Glutamatergic neuron (in vitro differentiated cells): ENCODE data around the gene AMBRA1. TPM values are rescaled to one million over a fixed set of nuclear protein-coding genes. Genes with fewer than 3 reads are reported as not detected.

Experiments
- DNase-seq: peaks from one replicate; pipeline ENCODE4 v3.0.0; 2022
- H3K27ac Mint-ChIP-seq: one replicate; pipeline ENCODE4 v1.8.0; 2020; ENCODE audit warnings: mild to moderate bottlenecking, mixed read lengths, inconsistent platforms; ENCODE audit not compliant: unreplicated experiment
- H3K27me3 Mint-ChIP-seq: one replicate; pipeline ENCODE4 v1.8.0; 2020; ENCODE audit warnings: mild to moderate bottlenecking, moderate library complexity, mixed read lengths, inconsistent platforms; ENCODE audit not compliant: unreplicated experiment
- H3K36me3 Mint-ChIP-seq: one replicate; pipeline ENCODE4 v1.8.0; 2020; ENCODE audit warnings: mild to moderate bottlenecking, mixed read lengths, inconsistent platforms; ENCODE audit not compliant: unreplicated experiment
- H3K4me1 Mint-ChIP-seq: one replicate; pipeline ENCODE4 v1.8.0; 2020; ENCODE audit warnings: mild to moderate bottlenecking, low read depth, mixed read lengths, inconsistent platforms; ENCODE audit not compliant: unreplicated experiment
- H3K4me3 Mint-ChIP-seq: one replicate; pipeline ENCODE4 v1.8.0; 2020; ENCODE audit warnings: mild to moderate bottlenecking, mixed read lengths, inconsistent platforms; ENCODE audit not compliant: unreplicated experiment
- H3K9me3 Mint-ChIP-seq: one replicate; pipeline ENCODE4 v1.8.0; 2020; ENCODE audit warnings: mild to moderate bottlenecking, moderate library complexity, mixed read lengths, inconsistent platforms; ENCODE audit not compliant: unreplicated experiment
- total RNA-seq: library from RNA; stranded (reverse); fragmentation: NEBNext Ultra II Directional; extraction: Animal tissue kit (Norgen Biotek cat#: 25700); gene quantifications from one replicate; pipeline ENCODE4 v1.2.1, GENCODE V29; 2021; ENCODE audit not compliant: unreplicated experiment
- TF ChIP-seq, protein P1 (sequence below): fragments of 200-600 bp; sonication (generic); IDR thresholded peaks from one replicate; pipeline ENCODE4 v1.5.0; 2021; ENCODE audit not compliant: partially characterized antibody, unreplicated experiment

The AMBRA1 gene
- total RNA-seq, 1 donor from 2014 or later: 49.0 TPM

DNA sequence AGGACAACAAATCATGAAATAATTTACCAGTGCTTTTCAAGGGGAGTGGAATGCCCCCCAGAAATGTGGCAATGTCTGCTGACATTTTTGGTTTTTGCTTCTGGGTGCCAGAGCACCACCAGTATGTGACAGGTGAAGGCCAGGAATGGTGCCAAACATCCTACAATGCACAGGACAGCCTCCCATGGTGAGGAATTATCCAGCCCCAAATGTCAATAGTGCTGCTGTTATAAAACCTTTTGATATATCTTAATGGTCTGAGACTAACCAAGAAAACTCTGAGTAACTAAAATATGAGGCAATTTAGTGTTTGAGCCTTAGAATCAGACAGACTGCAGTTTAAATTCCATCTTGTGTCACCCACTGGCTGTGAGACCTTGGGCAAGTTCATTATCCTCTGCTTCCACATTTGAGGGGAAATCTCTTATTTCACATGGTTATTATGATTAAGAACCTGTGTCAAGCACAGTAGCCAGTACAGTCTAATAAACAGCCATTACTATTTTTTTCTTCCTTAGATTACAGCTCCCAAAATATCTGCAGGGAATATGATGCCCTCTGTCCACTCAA, 69.5 kb downstream of the AMBRA1 start:
- peaks cover 8% of the 10 kb centered on the region for H3K9me3 Mint-ChIP-seq
- peaks cover 3% of the 10 kb centered on the region for H3K27me3 Mint-ChIP-seq
- TF ChIP-seq, protein P1, sequence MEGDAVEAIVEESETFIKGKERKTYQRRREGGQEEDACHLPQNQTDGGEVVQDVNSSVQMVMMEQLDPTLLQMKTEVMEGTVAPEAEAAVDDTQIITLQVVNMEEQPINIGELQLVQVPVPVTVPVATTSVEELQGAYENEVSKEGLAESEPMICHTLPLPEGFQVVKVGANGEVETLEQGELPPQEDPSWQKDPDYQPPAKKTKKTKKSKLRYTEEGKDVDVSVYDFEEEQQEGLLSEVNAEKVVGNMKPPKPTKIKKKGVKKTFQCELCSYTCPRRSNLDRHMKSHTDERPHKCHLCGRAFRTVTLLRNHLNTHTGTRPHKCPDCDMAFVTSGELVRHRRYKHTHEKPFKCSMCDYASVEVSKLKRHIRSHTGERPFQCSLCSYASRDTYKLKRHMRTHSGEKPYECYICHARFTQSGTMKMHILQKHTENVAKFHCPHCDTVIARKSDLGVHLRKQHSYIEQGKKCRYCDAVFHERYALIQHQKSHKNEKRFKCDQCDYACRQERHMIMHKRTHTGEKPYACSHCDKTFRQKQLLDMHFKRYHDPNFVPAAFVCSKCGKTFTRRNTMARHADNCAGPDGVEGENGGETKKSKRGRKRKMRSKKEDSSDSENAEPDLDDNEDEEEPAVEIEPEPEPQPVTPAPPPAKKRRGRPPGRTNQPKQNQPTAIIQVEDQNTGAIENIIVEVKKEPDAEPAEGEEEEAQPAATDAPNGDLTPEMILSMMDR: no peak
- H3K36me3 Mint-ChIP-seq: no peaks in the 10 kb centered on the region
- peaks cover 37% of the 10 kb centered on the region for H3K4me1 Mint-ChIP-seq
- no peak overlapping the region for H3K27ac Mint-ChIP-seq
- no peak for DNase-seq
- H3K4me3 Mint-ChIP-seq: peak overlapping the region; percentile 15

DNA sequence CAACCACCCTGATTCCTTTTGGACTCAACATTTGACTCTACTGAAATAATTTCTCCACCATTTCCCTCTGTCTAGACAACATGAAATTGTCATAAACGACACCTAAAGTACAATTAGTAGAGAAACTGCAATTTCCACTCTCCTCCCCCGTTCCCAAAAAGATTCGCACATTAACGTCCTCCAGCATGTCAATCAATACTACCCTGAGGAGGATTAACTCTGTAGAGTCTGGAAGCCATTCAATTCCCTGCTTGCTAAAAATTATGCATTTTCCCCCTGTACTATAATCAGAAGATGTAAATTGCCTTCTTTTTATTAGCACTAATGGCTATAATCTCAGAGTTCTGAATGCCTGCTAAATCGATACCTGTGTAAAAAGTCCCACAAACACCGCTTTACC, 70.5 kb downstream of the AMBRA1 start:
- no peak for DNase-seq
- H3K4me3 Mint-ChIP-seq: peak overlapping the region; percentile 81
- no peaks in the 10 kb centered on the region for H3K27me3 Mint-ChIP-seq
- H3K36me3 Mint-ChIP-seq: no peaks in the 10 kb centered on the region
- H3K27ac Mint-ChIP-seq: peak overlapping the region; percentile 11
- TF ChIP-seq, protein P1: no peak
- peaks cover 36% of the 10 kb centered on the region for H3K4me1 Mint-ChIP-seq
- peaks cover 8% of the 10 kb centered on the region for H3K9me3 Mint-ChIP-seq

DNA sequence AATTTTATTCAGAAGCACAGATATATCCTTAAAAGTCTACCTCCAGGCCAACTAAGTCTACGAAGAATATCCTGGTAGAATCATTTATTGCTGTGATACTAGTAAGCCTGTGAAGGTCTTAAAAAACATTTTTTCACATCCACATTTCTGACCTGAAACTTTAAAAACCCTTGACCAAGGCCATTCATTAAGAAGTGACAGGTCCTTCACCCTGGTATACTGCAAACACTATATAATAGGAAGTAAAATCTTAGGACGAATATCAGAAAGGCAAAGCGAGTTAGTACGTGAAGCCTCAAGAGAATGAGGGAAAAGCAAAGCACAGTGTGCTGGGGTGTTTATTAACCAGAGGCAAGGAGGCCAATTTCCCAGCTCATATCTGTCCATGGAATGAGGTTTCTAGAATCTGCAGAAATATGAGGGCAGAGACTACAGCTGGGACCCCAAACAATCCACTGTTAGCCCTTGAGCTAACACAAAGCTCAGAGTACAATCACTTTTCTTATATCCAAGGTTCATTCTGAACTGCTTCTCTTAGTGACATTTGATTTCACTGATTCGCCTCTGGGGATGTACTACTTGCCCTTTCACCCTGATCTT, 71.0 kb downstream of the AMBRA1 start:
- Mint-ChIP-seq H3K4me1 (peaks cover 36% of the 10 kb centered on the region), H3K27ac (peak overlapping the region; percentile 11), H3K9me3 (peaks cover 8% of the 10 kb centered on the region), H3K4me3 (peak overlapping the region; percentile 81), H3K27me3 (no peaks in the 10 kb centered on the region), H3K36me3 (no peaks in the 10 kb centered on the region)
- TF ChIP-seq, protein P1: no peak
- no peak for DNase-seq

DNA sequence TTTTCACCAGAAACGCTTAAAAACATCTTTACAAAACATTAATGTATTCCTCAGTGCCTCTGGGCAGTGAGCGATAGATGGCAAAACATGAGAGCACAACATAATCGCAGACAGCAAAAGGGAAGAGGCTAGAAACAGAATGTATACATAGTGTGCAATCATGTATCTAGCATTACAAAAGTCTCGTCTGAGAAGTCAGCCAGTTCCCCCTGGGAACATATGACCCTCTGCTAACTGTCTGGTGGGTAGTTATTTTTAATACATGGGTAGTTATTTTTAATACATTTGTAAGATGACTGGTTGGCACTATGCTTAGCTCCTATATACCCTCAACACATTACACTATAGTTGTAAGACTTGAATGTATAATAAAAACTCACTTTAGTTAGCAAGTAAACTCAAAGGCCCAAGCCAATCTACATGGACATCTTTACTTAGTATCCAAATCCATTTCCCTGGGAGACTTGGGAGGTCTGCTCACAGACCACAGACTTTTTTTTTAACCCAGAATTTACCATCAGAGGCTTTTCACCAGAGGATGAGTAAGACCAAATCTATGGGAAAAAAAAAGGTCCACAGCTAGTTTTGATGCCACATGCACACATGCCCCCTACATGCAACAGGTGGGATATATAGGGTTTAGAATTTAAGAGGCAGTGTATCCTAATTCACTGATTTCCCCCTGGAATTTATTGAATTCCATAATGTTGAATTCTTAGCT, 71.7 kb downstream of the AMBRA1 start:
- Mint-ChIP-seq H3K36me3 (no peaks in the 10 kb centered on the region), H3K27me3 (no peaks in the 10 kb centered on the region), H3K27ac (no peak overlapping the region), H3K4me1 (peaks cover 36% of the 10 kb centered on the region), H3K9me3 (peaks cover 8% of the 10 kb centered on the region), H3K4me3 (peak overlapping the region; percentile 56)
- no peak for DNase-seq
- TF ChIP-seq, protein P1: no peak
